ENCODE data around the gene GLRX2.

The GLRX2 gene, protein sequence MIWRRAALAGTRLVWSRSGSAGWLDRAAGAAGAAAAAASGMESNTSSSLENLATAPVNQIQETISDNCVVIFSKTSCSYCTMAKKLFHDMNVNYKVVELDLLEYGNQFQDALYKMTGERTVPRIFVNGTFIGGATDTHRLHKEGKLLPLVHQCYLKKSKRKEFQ

DNA sequence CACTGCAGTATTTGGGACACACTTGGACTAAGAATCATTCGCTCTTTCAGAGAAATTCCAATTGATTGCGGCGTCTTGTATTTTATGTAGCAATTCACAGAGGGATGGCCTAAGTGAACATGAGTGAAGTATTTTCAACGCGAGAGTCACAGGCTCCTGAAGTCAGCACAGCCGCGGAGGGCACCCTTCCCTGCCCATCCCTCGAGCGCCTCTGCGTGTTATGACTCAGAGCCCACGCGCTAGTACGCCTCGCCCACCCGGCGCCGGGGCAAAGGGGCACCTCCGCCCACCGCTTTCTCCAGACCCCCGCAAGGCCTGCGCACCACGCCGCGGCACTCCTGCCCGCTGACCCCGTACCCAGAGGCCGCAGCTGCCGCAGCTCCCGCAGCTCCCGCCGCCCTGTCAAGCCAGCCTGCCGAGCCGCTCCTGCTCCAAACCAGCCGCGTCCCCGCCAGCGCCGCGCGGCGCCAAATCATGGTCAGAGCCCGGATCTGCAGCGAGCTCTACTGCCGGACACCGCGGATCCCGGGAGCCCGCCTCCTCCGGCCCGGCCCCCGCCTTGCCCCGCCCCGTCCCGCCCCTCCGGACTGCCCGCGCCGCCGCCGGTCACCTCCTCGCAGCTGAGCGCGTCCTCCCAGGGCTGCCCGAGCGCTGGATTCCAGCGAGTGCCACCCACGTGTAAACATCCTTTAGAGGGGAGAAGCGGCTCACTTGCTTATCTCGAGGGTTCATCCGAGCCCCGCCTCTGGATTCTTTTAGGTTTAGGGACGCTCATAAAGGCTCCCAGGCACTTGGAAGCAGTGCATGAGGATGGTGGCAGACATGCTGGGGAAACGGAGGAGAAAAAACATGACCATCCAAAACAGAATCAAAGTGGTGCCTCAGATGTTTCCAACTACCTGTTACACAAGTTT, at the start of gene GLRX2:
Gene GLRX2, minus strand, starts transcription at position 508 of the 914 bp plus-strand sequence. Its CDS starts 32 bp downstream, at position 476.
- H3K4me3 Mint-ChIP-seq, result peak within 1 kb of the TSS; percentile 91
- peaks cover 18% of the 10 kb centered on the region for H3K4me1 Mint-ChIP-seq
- ATAC-seq (peak; percentile 91), DNase-seq (peak; percentile 70)
- H3K27me3 Mint-ChIP-seq, result no peaks in the 10 kb centered on the region
- H3K36me3 Mint-ChIP-seq (ENCODE audit: low read depth), result peaks cover 6% of the 10 kb centered on the region
- H3K27ac Mint-ChIP-seq, result peak within 1 kb of the TSS; percentile 86
- no peaks in the 10 kb centered on the region for H3K9me3 Mint-ChIP-seq

DNA sequence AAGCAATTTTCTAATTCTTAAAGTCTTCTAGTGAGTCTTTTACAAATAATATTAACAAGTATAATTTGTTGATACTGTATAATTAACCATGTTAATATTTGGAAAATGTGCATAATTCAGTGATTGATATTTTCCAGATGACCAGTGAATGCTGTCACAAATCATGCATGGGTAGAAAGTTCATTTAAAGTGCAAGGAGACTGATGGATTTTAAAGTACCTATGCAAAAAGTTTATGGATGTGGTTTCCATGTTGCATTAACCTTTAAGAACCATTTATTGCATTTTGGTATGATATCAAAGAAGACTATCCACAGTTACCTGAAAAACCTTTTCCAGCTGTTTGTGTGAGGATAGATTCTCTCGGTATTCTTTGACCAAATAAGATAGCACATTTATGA, 39.8 kb upstream of the GLRX2 start:
- Mint-ChIP-seq H3K27me3 (no peaks in the 10 kb centered on the region), H3K36me3 (ENCODE audit: low read depth) (peaks cover 45% of the 10 kb centered on the region)

DNA sequence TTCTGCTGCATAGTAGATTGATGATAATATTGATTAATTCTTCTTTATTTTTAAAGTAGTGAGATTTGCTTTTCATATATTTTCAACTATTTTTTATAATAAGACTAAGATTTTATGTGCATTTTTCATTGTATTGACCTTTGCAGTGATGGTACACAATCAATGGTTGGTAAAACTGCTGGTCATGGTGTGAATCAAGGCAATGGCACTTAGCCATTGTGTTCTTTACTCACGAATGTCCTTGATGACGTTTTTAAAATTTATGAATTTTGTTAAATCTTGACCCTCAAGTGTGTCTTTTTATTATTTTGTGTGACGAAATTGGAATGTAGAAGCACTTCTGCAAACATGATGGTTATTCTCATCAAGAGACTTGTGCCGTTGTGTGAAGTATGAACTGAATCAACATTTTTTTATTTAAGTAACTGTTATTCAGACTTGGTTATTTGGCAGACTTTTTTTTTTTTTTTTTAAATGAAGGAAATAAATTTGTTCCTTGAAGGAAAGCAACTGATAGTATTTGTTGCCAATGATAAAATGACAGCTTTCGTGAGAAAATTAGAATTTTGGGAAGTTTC, 39.2 kb upstream of the GLRX2 start:
- H3K4me3 Mint-ChIP-seq, result no peak overlapping the region
- peaks cover 21% of the 10 kb centered on the region for H3K4me1 Mint-ChIP-seq
- H3K9me3 Mint-ChIP-seq, result no peaks in the 10 kb centered on the region
- ATAC-seq, result no peak
- no peak overlapping the region for H3K27ac Mint-ChIP-seq
- H3K36me3 Mint-ChIP-seq (ENCODE audit: low read depth), result peaks cover 48% of the 10 kb centered on the region
- no peak for DNase-seq
- no peaks in the 10 kb centered on the region for H3K27me3 Mint-ChIP-seq

More for the DNA sequence above, 39.8 kb upstream of the GLRX2 start:
- H3K4me3 Mint-ChIP-seq, result no peak overlapping the region
- H3K27ac Mint-ChIP-seq, result no peak overlapping the region
- DNase-seq, result no peak
- H3K9me3 Mint-ChIP-seq, result no peaks in the 10 kb centered on the region
- peaks cover 21% of the 10 kb centered on the region for H3K4me1 Mint-ChIP-seq
- ATAC-seq, result no peak

DNA sequence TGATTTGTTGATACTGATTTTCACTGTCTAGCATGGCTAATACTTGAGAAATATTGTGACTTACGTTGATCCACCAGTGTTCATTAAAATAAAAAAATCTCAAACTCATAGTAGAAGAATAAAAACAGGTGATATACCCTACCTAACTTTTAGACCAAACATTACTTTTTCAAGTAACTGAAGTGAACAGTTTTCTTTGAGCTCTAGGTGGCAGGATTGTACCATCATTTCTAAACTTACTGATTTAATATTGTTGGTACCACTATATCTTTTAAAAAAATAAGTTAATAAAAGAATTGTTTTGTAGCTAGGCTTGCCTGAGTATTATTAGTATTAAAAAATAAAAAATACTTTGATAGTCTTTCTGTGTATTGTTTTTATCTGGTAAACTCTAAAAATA, 38.1 kb upstream of the GLRX2 start:
- ATAC-seq (no peak), DNase-seq (no peak)
- Mint-ChIP-seq H3K9me3 (no peaks in the 10 kb centered on the region), H3K4me3 (no peak overlapping the region), H3K27me3 (no peaks in the 10 kb centered on the region), H3K36me3 (ENCODE audit: low read depth) (peaks cover 52% of the 10 kb centered on the region), H3K4me1 (peaks cover 21% of the 10 kb centered on the region), H3K27ac (no peak overlapping the region)

DNA sequence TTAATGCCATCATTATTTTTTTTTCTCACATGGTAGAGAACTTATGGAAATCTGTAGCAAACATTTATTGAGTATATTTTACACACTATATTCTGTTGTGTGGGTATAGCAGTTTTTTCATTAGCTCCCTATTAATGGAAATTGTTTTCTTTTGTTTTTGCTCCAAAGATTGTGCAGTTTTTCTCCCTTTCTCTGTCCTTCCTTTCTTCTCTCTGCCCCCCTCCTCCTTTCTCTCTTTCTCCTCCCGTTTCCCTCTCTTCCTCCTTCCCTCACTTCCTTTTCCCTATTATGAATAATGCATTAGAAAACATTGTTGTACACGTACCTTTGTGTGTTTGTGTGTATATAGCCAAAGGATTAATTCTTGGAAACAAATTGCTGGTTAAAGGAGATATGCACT, 37.2 kb upstream of the GLRX2 start:
- Mint-ChIP-seq H3K4me3 (no peak overlapping the region), H3K27ac (no peak overlapping the region), H3K4me1 (peaks cover 21% of the 10 kb centered on the region), H3K36me3 (ENCODE audit: low read depth) (peaks cover 51% of the 10 kb centered on the region), H3K27me3 (no peaks in the 10 kb centered on the region), H3K9me3 (no peaks in the 10 kb centered on the region)
- ATAC-seq (no peak), DNase-seq (no peak)

DNA sequence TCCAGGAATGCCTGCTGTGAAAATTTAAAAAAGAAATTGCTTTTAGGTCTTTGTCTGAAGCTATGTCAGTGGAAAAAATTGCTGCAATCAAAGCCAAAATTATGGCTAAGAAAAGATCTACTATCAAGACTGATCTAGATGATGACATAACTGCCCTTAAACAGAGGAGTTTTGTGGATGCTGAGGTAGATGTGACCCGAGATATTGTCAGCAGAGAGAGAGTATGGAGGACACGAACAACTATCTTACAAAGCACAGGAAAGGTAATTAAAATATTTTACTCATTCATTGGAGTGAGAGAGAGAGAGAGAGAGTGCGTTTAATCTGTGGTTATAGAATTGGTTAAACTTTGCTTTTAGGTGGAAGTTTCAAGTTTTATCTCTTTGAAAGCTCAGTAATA, 36.6 kb upstream of the GLRX2 start:
- Mint-ChIP-seq H3K4me3 (no peak overlapping the region), H3K27me3 (no peaks in the 10 kb centered on the region), H3K27ac (peak overlapping the region; percentile 64), H3K4me1 (peaks cover 21% of the 10 kb centered on the region), H3K9me3 (no peaks in the 10 kb centered on the region), H3K36me3 (ENCODE audit: low read depth) (peaks cover 54% of the 10 kb centered on the region)
- DNase-seq, result no peak
- ATAC-seq, result peak; percentile 92

DNA sequence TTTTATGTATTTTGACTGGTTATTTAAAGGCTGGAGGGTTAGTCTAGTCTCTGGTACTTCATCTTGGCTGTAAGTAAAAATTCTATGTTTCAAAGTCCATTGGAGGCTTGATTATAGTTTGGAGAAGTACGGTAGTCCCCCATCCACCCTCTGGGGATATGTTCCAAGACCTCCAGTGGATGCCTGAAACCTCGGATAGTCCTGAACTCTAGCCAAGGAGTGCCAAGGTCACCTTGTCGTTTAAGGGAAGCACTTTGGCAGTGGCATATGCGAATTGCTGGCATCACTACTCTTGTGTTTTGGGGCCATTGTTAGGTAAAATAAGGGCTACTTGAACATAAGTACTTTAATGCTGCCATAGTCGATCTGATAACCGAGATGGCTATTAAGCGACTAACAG, 35.0 kb upstream of the GLRX2 start:
- Mint-ChIP-seq H3K27me3 (no peaks in the 10 kb centered on the region), H3K27ac (no peak overlapping the region), H3K4me1 (peaks cover 22% of the 10 kb centered on the region), H3K9me3 (no peaks in the 10 kb centered on the region), H3K4me3 (no peak overlapping the region), H3K36me3 (ENCODE audit: low read depth) (peaks cover 54% of the 10 kb centered on the region)
- ATAC-seq, result no peak
- no peak for DNase-seq

DNA sequence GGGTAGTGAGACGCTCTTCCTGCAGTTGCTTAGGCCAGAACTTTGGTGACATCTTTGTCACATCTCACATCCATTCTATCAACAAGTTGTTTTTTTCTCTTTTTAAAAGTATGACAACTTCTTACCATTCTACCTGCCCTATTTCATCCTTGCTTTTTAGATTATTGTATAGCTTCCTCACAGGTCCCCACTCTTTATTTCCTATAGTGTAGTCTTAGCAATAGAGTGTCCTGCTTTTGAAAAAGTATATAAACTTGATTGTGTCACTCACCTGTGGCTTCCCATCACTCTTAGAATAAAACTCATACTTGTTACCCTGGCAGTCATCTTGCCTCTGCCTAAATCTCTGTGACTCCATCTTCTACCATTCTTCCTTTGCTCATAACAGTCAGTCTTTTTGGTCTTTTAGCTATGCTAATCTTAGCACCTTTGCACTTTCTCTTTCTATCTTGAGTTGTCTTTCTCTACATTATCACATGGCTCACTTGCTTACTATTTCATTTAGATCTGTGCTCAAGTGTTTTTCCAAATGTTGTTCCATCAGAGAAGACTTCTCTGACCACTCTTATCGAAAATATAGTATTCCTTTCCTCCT, 26.1 kb upstream of the GLRX2 start:
- Mint-ChIP-seq H3K4me1 (peaks cover 33% of the 10 kb centered on the region), H3K9me3 (no peaks in the 10 kb centered on the region), H3K36me3 (ENCODE audit: low read depth) (peaks cover 49% of the 10 kb centered on the region), H3K4me3 (no peak overlapping the region), H3K27ac (peak overlapping the region; percentile 6), H3K27me3 (no peaks in the 10 kb centered on the region)
- ATAC-seq, result no peak
- DNase-seq, result no peak

DNA sequence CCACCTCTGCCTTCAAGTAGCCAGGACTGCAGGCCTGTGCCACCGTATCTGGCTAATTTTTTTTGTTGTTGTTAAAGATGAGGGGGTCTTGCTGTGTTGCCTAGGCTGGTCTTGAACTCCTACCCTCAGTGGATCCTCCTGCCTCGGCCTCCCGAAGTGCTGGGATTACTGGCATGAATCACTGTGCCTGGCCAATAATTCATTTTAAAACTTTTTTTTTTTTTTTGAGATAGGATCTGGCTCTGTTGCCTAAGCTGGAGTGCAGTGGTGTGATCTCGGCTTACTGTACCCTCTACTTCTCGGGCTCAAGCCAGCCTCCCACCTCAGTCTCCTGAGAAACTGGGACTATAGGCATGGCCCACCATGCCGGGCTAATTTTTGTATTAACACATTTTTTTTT, 20.2 kb upstream of the GLRX2 start:
- ATAC-seq (no peak), DNase-seq (no peak)
- Mint-ChIP-seq H3K4me3 (no peak overlapping the region), H3K27me3 (no peaks in the 10 kb centered on the region), H3K36me3 (ENCODE audit: low read depth) (peaks cover 27% of the 10 kb centered on the region), H3K27ac (no peak overlapping the region), H3K9me3 (peaks cover 3% of the 10 kb centered on the region), H3K4me1 (peaks cover 48% of the 10 kb centered on the region)

DNA sequence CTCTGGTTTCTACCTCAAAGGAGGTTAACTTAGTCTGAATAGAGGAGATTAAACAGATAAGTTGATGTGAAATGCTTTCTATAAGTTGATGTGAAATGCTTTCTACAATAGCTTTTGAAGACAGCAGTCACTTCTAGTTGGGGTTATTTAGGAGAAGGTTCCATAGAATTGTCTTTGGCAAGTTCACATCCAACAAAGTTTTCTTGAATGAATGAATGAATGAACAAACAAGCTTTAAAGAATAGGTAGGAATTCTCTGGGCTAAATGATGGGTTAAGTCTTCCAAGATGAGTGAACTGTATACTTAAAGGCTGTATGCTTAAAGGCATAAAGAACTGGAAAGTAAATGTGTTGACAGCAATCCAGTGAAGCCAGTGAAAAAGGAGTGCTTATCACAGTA, 18.5 kb upstream of the GLRX2 start:
- no peak for DNase-seq
- peaks cover 46% of the 10 kb centered on the region for H3K4me1 Mint-ChIP-seq
- H3K9me3 Mint-ChIP-seq, result peaks cover 4% of the 10 kb centered on the region
- peak overlapping the region; percentile 57 for H3K27ac Mint-ChIP-seq
- peak overlapping the region; percentile 95 for H3K4me3 Mint-ChIP-seq
- ATAC-seq, result no peak
- peaks cover under 1% of the 10 kb centered on the region for H3K27me3 Mint-ChIP-seq
- peaks cover 23% of the 10 kb centered on the region for H3K36me3 Mint-ChIP-seq (ENCODE audit: low read depth)

DNA sequence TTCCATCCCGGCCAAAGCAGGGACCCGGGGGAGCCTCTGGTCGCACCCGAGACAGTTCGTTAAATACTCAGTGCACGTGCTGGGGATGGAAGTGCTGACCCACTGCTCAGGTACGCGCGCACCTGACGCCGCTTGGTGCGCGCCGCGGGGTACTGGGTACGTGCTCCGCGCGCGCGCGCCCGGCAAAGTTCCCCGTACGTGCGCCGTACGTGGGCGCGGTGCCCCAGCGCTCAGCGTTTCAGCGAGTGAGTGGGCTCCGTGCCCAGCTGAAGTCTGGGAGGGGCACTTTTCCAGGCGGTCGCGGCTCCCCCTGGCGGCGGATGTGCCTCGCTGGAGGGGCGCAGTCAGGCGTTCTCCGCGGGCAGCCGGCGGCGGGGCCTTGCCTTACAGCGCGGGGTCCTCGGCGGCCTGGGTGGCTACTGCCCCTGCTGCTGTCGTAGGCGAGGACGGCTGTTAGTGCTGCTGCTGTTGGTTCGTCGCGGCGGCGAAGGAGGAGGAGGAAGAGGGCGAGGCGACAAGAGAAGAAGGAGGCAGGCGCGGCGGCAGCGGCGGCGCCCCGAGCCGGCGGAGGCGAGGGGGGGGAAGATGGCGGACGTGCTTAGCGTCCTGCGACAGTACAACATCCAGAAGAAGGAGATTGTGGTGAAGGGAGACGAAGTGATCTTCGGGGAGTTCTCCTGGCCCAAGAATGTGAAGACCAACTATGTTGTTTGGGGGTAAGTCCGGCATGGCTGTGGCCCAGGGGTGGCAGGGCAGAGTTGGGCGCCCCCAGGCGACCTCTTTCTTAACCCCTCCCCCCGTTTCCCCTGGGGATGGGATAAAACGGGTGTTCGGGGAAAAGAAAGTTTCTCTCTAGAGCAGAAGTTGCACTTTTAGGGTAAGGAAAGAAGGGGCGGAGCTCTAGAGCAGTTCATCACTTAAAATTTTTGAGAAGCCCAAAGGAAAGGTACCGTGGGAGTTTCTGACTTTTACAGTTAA, 16.7 kb upstream of the GLRX2 start, which contains the start of gene CDC73:
Gene CDC73, plus strand, starts transcription at position 416 of the 978 bp plus-strand sequence. Its CDS starts 170 bp downstream, at position 586.
- H3K4me1 Mint-ChIP-seq, result peaks cover 43% of the 10 kb centered on the region
- H3K4me3 Mint-ChIP-seq, result peak within 1 kb of the TSS; percentile 95
- peaks cover 13% of the 10 kb centered on the region for H3K36me3 Mint-ChIP-seq (ENCODE audit: low read depth)
- H3K27ac Mint-ChIP-seq, result peak within 1 kb of the TSS; percentile 98
- peaks cover 4% of the 10 kb centered on the region for H3K9me3 Mint-ChIP-seq
- peaks cover 2% of the 10 kb centered on the region for H3K27me3 Mint-ChIP-seq
- DNase-seq, result peak; percentile 100
- peak; percentile 97 for ATAC-seq

DNA sequence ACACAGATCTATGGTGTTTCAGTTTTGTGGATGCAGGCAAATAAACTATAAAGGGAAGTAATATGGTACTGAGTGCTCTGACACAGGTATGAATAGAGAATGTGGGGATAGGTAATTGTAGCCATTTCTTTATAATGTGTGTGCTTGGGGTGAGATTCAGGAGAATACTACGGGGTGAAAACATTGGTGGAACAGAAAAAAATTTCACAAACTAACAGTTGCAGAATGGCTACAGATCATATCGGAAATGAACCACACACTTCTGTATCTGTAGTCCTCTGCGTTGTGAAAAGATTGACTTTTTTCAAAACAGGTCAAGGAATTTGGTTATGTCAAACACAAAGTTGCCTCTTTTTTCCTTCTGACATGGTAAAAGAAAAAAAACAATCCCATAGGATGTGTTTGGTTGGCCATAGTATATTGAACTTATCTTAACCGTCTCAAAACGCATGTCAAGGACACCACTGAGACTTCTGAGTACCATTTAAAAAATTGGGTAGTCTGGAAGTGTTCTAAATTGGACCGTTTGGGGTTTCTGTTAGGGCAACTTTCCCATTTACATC, 15.5 kb upstream of the GLRX2 start:
- H3K4me3 Mint-ChIP-seq, result peak overlapping the region; percentile 95
- ATAC-seq, result no peak
- peak overlapping the region; percentile 98 for H3K27ac Mint-ChIP-seq
- peaks cover 4% of the 10 kb centered on the region for H3K9me3 Mint-ChIP-seq
- H3K27me3 Mint-ChIP-seq, result peaks cover 2% of the 10 kb centered on the region
- no peak for DNase-seq
- peaks cover 4% of the 10 kb centered on the region for H3K36me3 Mint-ChIP-seq (ENCODE audit: low read depth)
- H3K4me1 Mint-ChIP-seq, result peaks cover 40% of the 10 kb centered on the region

Data from activated naive CD8-positive, alpha-beta T cell treated with anti-CD3 and anti-CD28 coated beads, Interleukin-2, amount 50 U/mL, for 24 hours (primary cell).